Measurements from ENCODE around the gene TXN2.

Gene TXN2

DNA sequence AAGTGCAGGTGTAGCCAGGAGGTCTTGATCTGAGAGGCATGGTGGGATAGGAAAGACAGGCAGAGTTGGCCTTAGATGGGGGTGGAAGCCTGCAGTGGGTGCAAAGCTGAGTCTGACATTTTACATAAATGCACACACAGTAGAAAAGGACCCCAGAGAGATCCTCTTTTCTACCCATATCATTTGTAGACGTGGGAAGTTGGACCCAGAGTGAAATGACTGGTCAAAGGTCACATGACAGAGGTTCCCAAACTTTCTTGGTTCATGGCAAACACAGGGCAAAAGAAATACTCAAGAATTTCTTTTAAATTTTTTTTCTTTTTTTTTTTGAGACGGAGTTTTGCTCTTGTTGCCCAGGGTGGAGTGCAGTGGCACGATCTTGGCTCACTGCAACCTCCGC, 31.6 kb upstream of the TXN2 start:
- TF ChIP-seq, protein P1, sequence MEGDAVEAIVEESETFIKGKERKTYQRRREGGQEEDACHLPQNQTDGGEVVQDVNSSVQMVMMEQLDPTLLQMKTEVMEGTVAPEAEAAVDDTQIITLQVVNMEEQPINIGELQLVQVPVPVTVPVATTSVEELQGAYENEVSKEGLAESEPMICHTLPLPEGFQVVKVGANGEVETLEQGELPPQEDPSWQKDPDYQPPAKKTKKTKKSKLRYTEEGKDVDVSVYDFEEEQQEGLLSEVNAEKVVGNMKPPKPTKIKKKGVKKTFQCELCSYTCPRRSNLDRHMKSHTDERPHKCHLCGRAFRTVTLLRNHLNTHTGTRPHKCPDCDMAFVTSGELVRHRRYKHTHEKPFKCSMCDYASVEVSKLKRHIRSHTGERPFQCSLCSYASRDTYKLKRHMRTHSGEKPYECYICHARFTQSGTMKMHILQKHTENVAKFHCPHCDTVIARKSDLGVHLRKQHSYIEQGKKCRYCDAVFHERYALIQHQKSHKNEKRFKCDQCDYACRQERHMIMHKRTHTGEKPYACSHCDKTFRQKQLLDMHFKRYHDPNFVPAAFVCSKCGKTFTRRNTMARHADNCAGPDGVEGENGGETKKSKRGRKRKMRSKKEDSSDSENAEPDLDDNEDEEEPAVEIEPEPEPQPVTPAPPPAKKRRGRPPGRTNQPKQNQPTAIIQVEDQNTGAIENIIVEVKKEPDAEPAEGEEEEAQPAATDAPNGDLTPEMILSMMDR (IDR thresholded peaks at IDR 0.05; ENCODE audit: extremely low read depth, missing control alignments), result no peak
- no peak for DNase-seq (ENCODE audit: low spot score)

DNA sequence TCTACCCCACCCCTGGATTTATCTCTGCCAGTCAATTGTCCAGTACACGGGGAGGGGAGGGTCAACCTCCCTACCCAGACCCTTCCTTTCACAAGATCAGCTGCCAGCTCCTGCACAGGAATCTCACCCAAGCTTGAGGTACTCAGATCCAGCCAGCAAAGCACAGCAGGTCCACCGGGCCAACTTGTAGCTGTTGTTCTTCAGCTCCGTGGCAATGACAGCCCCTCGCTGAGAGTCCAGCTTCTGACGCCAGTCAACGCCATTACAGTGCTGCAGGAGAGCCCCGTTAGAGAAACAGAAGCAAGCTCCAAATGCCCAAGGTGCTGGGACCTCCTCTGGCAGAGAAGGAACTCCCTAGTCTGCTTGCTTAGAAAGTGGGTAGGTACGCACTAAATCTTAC, 30.9 kb upstream of the TXN2 start:
- no peak for DNase-seq (ENCODE audit: low spot score)
- TF ChIP-seq, protein P1 (IDR thresholded peaks at IDR 0.05; ENCODE audit: extremely low read depth, missing control alignments), result no peak

DNA sequence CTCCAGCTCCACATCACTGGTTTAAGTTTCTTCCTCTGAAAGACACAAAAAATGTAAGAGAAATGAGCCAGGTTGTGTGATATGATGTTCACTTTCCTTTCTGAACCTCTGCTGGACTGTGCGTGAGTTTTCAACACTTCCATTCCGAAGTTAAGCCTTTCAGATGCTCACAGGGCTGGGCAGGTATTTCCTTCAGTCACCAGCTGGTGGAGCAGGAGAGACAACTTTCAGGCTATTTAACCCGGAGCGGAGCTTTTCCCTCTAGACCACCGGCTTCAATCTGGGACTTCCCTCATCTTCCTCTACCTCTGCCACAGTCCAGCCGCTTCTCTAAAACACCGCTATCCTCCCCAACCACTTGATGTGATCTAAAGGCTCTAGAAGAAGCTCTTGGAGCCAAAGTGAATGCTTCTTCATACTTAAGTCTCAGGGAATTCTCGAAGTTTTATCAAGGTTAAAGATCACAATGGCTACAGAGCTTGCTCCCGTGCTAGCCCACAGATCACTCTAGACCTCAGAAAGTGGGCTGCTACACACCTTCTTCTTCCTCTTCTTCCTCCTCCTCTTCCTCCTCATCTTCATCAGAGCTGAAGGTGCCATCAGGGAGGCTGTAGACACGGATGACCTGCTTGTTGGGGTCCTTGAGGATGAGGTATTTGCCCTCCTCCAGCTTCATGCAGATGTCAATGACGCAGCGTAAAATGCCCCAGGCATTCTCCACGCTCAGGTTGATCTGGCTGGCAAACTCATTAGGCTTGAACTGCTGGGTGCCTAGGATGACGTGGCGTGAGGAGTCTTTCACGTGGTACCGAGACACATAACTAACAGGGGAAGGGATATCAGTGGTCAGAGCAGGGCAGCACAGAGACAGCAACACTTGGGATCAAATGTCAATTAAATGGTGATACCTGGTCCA, 29.8 kb upstream of the TXN2 start:
- TF ChIP-seq, protein P1 (IDR thresholded peaks at IDR 0.05; ENCODE audit: extremely low read depth, missing control alignments), result peak; percentile 56
- DNase-seq (ENCODE audit: low spot score), result no peak

DNA sequence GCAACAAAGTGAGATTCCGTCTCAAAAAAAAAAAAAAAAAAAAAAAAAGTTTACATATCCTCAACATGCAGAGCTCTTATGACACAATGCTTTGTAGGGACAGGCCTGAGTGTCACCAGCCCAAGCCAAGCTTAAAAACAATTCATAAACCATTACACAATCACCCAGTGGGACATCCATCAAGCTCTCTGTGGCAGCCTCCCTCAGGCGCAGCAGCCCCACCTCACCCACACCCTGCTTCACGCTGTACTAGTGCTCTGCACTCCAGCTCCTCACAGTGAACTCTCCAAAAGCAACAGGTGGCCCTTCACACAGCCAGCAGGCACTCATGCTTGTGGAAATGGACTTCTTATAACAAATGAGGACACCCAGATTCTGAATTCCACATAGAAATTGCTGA, 28.9 kb upstream of the TXN2 start:
- TF ChIP-seq, protein P1 (IDR thresholded peaks at IDR 0.05; ENCODE audit: extremely low read depth, missing control alignments), result no peak
- no peak for DNase-seq (ENCODE audit: low spot score)

DNA sequence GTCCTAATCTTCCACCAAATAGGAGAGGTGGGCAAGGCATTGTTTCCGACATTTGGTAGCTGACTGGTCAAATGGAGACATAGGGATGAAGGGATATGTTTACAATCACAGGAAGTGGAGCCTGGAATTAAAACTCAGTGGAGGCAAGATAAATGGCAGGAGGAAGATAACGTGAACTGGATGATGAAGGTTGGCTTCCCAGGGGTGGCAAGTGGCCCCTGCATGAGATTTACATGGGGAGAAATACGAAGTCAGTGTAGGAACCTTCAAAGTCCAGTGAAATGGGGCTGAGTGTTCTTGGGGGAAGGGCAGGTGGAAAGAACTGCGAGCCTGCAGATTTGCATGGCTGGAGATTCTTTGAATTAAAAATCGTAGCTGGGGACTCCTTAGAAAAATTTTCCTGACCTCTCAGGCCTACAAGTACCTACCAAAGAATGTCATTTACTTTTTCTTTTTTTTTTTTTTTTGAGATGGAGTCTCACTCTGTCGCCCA, 26.1 kb upstream of the TXN2 start:
- DNase-seq (ENCODE audit: low spot score), result no peak
- TF ChIP-seq, protein P1 (IDR thresholded peaks at IDR 0.05; ENCODE audit: extremely low read depth, missing control alignments), result no peak

DNA sequence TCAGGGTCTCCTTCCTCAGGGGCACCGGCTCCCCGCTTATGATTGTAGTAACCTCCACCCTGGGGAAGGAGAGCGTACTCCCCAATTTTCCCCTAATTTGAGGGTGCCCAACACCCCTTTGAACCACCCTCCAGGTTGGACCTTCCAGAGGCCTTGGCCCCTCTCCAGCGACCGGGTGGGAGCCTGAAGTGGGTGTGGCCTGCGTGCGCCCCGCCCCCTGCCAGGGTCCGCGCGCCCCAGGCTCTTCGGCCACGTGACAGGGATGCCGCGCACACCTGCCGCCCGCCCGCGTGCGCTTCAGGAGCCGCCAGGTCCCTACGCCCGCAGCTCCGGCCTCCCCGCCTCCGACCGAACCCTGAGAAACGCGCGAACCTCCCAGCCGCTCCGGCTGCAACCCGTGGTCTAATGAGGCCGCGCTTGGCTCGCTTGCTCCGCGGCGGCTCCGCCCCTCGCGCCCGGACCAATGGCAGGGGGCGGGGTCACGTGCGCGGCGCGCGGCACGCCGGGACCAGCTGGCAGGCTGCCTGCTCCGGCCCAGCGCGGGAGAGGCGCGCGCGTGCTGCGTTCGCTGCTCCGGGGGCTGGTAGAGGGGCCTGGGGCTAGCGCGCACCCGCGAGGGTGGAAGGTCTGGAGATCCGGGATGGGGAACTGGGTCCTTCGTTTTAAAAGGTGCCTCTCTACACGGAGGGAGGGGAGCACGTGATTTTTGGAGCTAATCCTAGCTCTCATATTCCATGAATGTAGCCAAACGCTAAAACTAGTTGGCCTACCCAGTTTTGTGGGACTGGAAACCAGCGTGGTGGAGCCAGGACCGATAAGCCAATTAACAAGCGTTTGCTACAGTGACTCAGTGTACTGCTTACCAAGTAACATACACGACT, 25.4 kb upstream of the TXN2 start, which contains the start of gene FOXRED2:
Gene FOXRED2 (minus strand): TSS at position 404 of the 881 bp plus-strand sequence. CDS start 618 bp downstream, outside the sequence.
- TF ChIP-seq, protein P1 (IDR thresholded peaks at IDR 0.05; ENCODE audit: extremely low read depth, missing control alignments), result no peak

More for the DNA sequence above, 25.4 kb upstream of the TXN2 start, which contains the start of gene FOXRED2:
- peak; percentile 99 for DNase-seq (ENCODE audit: low spot score)
